Body of pancreas (tissue), 4 donors: ENCODE data around the gene FARS2.

Source experiments
- CTCF ChIP-seq, 7 experiments: fragments of 450-650 bp in 4 of 7; fragments of 200-600 bp in 3 of 7; sonication (generic) in 3 of 7; IDR thresholded peaks; one replicate each; pipeline ENCODE4 v1.5.1; 2016 to 2019; ENCODE audit warnings: antibody characterized with exemption in 7 of 7
- POLR2A ChIP-seq, 3 donors: fragments of 450-650 bp; IDR thresholded peaks; one replicate each; pipeline ENCODE4 v1.6.1; 2016; ENCODE audit warnings: antibody characterized with exemption in 3 of 3, mild to moderate bottlenecking in 2 of 3

- TF ChIP-seq CTCF (IDR thresholded peaks at IDR 0.05) (no peak), POLR2A (IDR thresholded peaks at IDR 0.05) (no peak)
These were observed 418.4 kb downstream of the FARS2 start for GRCh38 chr6:5679691-5680090.
